ENCODE results near the gene PDE4D. TPM values are rescaled to one million over a fixed set of nuclear protein-coding genes. Genes with fewer than 3 reads are reported as not detected.

The PDE4D gene
- total RNA-seq, 2 experiments from 2014 or later, result 0.50 to 0.51 TPM

- Histone ChIP-seq H3K4me2 (ENCODE audit: low read length) (no peak overlapping the region), H2AFZ (ENCODE audit: low read length) (no peak overlapping the region), H3K27ac (ENCODE audit: low read depth, low read length, poor library complexity, severe bottlenecking) (no peak overlapping the region), H3K9me3 (ENCODE audit: low read length) (no peaks in the 10 kb centered on the region), H3K9me2 (ENCODE audit: insufficient read depth, low read length) (no peaks in the 10 kb centered on the region), H3K36me3 (ENCODE audit: insufficient read depth, low read length) (no peaks in the 10 kb centered on the region), H3K4me1 (ENCODE audit: insufficient read depth, low read length, poor library complexity, severe bottlenecking) (no peaks in the 10 kb centered on the region), H3K79me2 (ENCODE audit: insufficient read depth, low read depth, low read length) (no peaks in the 10 kb centered on the region), H3K4me3 (ENCODE audit: low read depth, low read length, poor library complexity, severe bottlenecking) (no peak overlapping the region), H4K20me1 (ENCODE audit: insufficient read depth, low read length) (no peaks in the 10 kb centered on the region)
- POLR2A ChIA-PET, result interaction anchor here (0.6 to 1.3 kb wide), 2 partner anchors 18 to 69 kb away, joined by 3 read pairs; no protein-coding TSS in a partner anchor
- intact Hi-C loops (cut with micrococcal nuclease; ENCODE audit: unreplicated experiment), result loop anchor here (5.0 kb wide), 1 partner anchor 49 kb away; no protein-coding TSS in a partner anchor
- DNase-seq (ENCODE audit: low spot score), result no peak
- CTCF ChIA-PET (ENCODE audit: unreplicated experiment), result no interaction called here
- TF ChIP-seq EZH2phosphoT487 (IDR thresholded peaks at IDR 0.05; ENCODE audit: borderline replicate concordance, low read depth, low read length) (no peak), CTCF (conservative IDR thresholded peaks at IDR 0.05; ENCODE audit: low read length) (no peak)
- BruUV-seq (replicated peaks), result no TSS peak
Measured at GRCh38 chr5:59583151-59583809, 310.2 kb downstream of the PDE4D start.

GRCh38 chr5:59582746-59583145 is 310.8 kb downstream of the PDE4D start:
- H3K79me2 ChIP-seq (ENCODE audit: insufficient read depth, low read depth, low read length), result no peaks in the 10 kb centered on the region
- H3K27ac ChIP-seq (ENCODE audit: low read depth, low read length, poor library complexity, severe bottlenecking), result no peak overlapping the region
- no peaks in the 10 kb centered on the region for H3K4me1 ChIP-seq (ENCODE audit: insufficient read depth, low read length, poor library complexity, severe bottlenecking)
- H3K9me2 ChIP-seq (ENCODE audit: insufficient read depth, low read length), result no peaks in the 10 kb centered on the region
- H3K9me3 ChIP-seq (ENCODE audit: low read length), result no peaks in the 10 kb centered on the region
- BruUV-seq (replicated peaks), result no TSS peak
- H3K4me3 ChIP-seq (ENCODE audit: low read depth, low read length, poor library complexity, severe bottlenecking), result no peak overlapping the region
- no peaks in the 10 kb centered on the region for H3K36me3 ChIP-seq (ENCODE audit: insufficient read depth, low read length)
- H3K4me2 ChIP-seq (ENCODE audit: low read length), result no peak overlapping the region
- no peak for DNase-seq (ENCODE audit: low spot score)
- POLR2A ChIA-PET, result interaction anchor here (1.3 kb wide), 1 partner anchor 18 kb away, joined by 3 read pairs; no protein-coding TSS in a partner anchor
- CTCF ChIA-PET (ENCODE audit: unreplicated experiment), result no interaction called here
- no peaks in the 10 kb centered on the region for H4K20me1 ChIP-seq (ENCODE audit: insufficient read depth, low read length)
- intact Hi-C loops (cut with micrococcal nuclease; ENCODE audit: unreplicated experiment), result loop anchor here (5.0 kb wide), 1 partner anchor 50 kb away; no protein-coding TSS in a partner anchor
- TF ChIP-seq EZH2phosphoT487 (IDR thresholded peaks at IDR 0.05; ENCODE audit: borderline replicate concordance, low read depth, low read length), result no peak
- no peak for TF ChIP-seq CTCF (conservative IDR thresholded peaks at IDR 0.05; ENCODE audit: low read length)
- no peak overlapping the region for H2AFZ ChIP-seq (ENCODE audit: low read length)

DNA sequence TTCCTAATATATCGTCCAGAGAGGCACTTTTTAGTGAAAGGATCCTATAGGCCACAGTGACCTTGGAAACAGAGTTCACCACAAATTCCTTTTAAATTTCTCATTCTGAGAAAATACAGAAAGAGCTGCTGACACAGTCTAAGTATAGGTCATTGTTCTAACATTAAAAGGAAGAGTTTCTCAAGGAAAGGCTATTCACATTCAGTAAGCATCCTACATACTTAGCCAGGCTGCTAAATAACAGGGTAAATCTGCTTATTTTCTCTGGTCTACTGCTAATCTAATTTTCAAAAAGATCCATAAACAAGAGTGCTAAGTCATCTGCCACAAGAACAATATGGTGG is 313.7 kb downstream of the PDE4D start:
- intact Hi-C loops (cut with micrococcal nuclease; ENCODE audit: unreplicated experiment), result loop anchor here (5.0 kb wide), 1 partner anchor 53 kb away; no protein-coding TSS in a partner anchor
- TF ChIP-seq EZH2phosphoT487 (IDR thresholded peaks at IDR 0.05; ENCODE audit: borderline replicate concordance, low read depth, low read length) (no peak), CTCF (conservative IDR thresholded peaks at IDR 0.05; ENCODE audit: low read length) (no peak)
- Histone ChIP-seq H3K9me3 (ENCODE audit: low read length) (no peaks in the 10 kb centered on the region), H3K4me1 (ENCODE audit: insufficient read depth, low read length, poor library complexity, severe bottlenecking) (no peaks in the 10 kb centered on the region), H3K4me2 (ENCODE audit: low read length) (no peak overlapping the region), H3K79me2 (ENCODE audit: insufficient read depth, low read depth, low read length) (no peaks in the 10 kb centered on the region), H3K9me2 (ENCODE audit: insufficient read depth, low read length) (no peaks in the 10 kb centered on the region), H3K27ac (ENCODE audit: low read depth, low read length, poor library complexity, severe bottlenecking) (no peak overlapping the region), H4K20me1 (ENCODE audit: insufficient read depth, low read length) (no peaks in the 10 kb centered on the region), H3K4me3 (ENCODE audit: low read depth, low read length, poor library complexity, severe bottlenecking) (no peak overlapping the region), H3K36me3 (ENCODE audit: insufficient read depth, low read length) (no peaks in the 10 kb centered on the region), H2AFZ (ENCODE audit: low read length) (no peak overlapping the region)
- BruUV-seq (replicated peaks), result no TSS peak
- ChIA-PET POLR2A (interaction anchor here (0.9 kb wide), 1 partner anchor 24 kb away, joined by 3 read pairs; no protein-coding TSS in a partner anchor), CTCF (ENCODE audit: unreplicated experiment) (no interaction called here)
- no peak for DNase-seq (ENCODE audit: low spot score)
